Mucosa of descending colon (tissue), 3 donors: ENCODE results near the gene ITIH1. TPM values are rescaled to one million over a fixed set of nuclear protein-coding genes. Genes with fewer than 3 reads are reported as not detected.
"Not testable (repeated sequence)": the region's sequence is repeated elsewhere in the genome, so short reads cannot be mapped to it uniquely, and the experiment has no call there.

Experiments used
- ATAC-seq: fragments of 200-7000 bp; cut with Tn5 transposase; one replicate; pipeline ENCODE4 v1.9.1; 2020; ENCODE audit warnings: mild to moderate bottlenecking, moderate library complexity
- DNase-seq, 3 donors: peaks; one replicate each; pipeline ENCODE4 v3.0.0-alpha.2; 2020
- H3K36me3 ChIP-seq: fragments of 200-600 bp; one replicate; pipeline ENCODE4 v1.8.0; 2021; ENCODE audit warnings: low read depth, mild to moderate bottlenecking
- H3K4me1 ChIP-seq: fragments of 200-600 bp; one replicate; pipeline ENCODE4 v1.8.0; 2021; ENCODE audit warnings: low read depth, mild to moderate bottlenecking
- H3K4me3 ChIP-seq: fragments of 200-600 bp; one replicate; pipeline ENCODE4 v1.8.0; 2021; ENCODE audit warnings: mild to moderate bottlenecking
- H3K9me3 ChIP-seq: fragments of 200-600 bp; one replicate; pipeline ENCODE4 v1.8.0; 2021; ENCODE audit warnings: mild to moderate bottlenecking
- intact Hi-C, 2 donors: fragments of 100-400 bp; cut with DNase I in 1 of 2; cut with micrococcal nuclease in 1 of 2; formaldehyde crosslinking; loops; one replicate each; pipeline versions ENCODE4 v1.11.0 to v1.11.1; 2022; cut with DNase I, micrococcal nuclease
- long read RNA-seq, 2 donors: library from polyadenylated mRNA; unstranded; transcript quantifications; one replicate each; pipeline ENCODE4 v2.0.0, GENCODE V29; 2019 to 2021
- total RNA-seq, 3 donors: library from RNA; stranded (reverse); fragmentation: NEBNext Ultra II Directional in 2 of 3; extraction: Animal tissue kit (Norgen Biotek cat#: 25700) in 2 of 3; gene quantifications; one replicate each; pipeline versions ENCODE4 v1.2.1 to v1.2.4, GENCODE V29; 2021 to 2023
- TF ChIP-seq, protein P1 (sequence below): fragments of 200-600 bp; IDR thresholded peaks from one replicate; pipeline ENCODE4 v1.8.0; 2022; ENCODE audit warnings: antibody characterized with exemption, mild to moderate bottlenecking
- donor health status: DM: no; HTN: no; CAD: no; lungs with moderate emphysema.
- donor health status: DM: no; HTN: no; CAD: no.
- donor health status: DM: no; HTN: yes; CAD: no.

Gene ITIH1, protein sequence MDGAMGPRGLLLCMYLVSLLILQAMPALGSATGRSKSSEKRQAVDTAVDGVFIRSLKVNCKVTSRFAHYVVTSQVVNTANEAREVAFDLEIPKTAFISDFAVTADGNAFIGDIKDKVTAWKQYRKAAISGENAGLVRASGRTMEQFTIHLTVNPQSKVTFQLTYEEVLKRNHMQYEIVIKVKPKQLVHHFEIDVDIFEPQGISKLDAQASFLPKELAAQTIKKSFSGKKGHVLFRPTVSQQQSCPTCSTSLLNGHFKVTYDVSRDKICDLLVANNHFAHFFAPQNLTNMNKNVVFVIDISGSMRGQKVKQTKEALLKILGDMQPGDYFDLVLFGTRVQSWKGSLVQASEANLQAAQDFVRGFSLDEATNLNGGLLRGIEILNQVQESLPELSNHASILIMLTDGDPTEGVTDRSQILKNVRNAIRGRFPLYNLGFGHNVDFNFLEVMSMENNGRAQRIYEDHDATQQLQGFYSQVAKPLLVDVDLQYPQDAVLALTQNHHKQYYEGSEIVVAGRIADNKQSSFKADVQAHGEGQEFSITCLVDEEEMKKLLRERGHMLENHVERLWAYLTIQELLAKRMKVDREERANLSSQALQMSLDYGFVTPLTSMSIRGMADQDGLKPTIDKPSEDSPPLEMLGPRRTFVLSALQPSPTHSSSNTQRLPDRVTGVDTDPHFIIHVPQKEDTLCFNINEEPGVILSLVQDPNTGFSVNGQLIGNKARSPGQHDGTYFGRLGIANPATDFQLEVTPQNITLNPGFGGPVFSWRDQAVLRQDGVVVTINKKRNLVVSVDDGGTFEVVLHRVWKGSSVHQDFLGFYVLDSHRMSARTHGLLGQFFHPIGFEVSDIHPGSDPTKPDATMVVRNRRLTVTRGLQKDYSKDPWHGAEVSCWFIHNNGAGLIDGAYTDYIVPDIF
- not detected for total RNA-seq
- long read RNA-seq, donor 1: 0 reads
- long read RNA-seq, donor 2, partial matches to known transcripts: 0 of 1 reads
- long read RNA-seq, donor 2, other reads (novel, unspliced or antisense): 1 of 1 reads

DNA sequence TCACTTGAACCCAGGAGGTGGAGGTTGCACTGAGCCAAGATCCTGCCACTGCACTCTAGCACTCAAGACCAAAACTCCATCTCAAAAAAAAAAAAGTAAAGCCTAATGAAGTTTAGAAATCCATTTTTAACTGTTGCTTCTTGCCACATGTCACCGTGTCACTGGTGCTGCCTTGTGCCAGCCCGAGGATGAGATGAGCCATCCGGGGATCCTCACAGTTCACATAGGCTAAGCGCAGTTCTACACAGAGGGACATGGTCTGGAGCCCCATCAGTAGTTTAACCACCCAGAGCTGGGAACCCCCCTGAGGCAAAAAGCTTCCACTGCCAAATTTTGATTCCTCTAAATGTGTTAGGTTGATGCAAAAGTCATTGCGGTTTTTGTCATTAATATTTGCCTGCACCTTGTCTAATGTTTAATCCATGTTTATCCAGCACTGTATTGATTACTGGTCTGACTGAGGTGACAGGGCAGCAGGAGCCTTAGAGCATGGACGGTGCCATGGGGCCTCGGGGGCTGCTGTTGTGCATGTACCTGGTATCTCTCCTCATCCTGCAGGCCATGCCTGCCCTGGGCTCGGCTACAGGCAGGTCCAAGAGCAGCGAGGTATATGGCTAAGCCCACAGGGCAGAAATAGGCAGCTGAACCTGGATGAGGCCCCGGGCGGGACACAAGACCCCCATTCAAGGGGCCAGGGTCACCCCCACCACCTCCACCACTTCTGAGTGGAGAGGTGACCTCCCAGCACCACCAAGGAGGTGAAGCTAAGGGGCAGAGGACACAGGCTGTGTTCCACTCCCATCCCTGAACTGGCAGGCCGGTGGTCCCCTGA, at the start of gene ITIH1:
Gene ITIH1 (plus strand): TSS at position 473 of the 832 bp plus-strand sequence. CDS start 17 bp downstream, at position 490.
- DNase-seq (no peak), ATAC-seq (no peak)
- Histone ChIP-seq H3K4me1 (no peaks in the 10 kb centered on the region), H3K9me3 (no peaks in the 10 kb centered on the region), H3K36me3 (no peaks in the 10 kb centered on the region), H3K4me3 (no peak within 1 kb of the TSS)
- intact Hi-C loops: no loop called here
- TF ChIP-seq, protein P1, sequence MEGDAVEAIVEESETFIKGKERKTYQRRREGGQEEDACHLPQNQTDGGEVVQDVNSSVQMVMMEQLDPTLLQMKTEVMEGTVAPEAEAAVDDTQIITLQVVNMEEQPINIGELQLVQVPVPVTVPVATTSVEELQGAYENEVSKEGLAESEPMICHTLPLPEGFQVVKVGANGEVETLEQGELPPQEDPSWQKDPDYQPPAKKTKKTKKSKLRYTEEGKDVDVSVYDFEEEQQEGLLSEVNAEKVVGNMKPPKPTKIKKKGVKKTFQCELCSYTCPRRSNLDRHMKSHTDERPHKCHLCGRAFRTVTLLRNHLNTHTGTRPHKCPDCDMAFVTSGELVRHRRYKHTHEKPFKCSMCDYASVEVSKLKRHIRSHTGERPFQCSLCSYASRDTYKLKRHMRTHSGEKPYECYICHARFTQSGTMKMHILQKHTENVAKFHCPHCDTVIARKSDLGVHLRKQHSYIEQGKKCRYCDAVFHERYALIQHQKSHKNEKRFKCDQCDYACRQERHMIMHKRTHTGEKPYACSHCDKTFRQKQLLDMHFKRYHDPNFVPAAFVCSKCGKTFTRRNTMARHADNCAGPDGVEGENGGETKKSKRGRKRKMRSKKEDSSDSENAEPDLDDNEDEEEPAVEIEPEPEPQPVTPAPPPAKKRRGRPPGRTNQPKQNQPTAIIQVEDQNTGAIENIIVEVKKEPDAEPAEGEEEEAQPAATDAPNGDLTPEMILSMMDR: no peak

DNA sequence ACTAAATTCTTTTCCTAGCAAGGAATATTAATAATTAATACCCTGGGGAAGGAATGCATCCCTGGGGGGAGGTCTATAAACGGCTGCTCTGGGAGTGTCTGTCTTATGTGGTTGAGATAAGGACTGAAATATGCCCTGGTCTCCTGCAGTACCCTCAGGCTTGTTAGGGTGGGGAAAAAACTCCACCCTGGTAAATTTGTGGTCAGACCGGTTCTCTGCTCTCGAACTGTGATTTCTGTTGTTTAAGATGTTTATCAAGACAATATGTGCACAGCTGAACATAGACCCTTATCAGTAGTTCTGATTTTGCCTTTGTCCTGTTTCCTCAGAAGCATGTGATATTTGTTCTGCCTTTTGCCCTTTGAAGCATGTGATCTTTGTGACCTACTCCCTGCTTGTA, 48.6 kb upstream of the ITIH1 start:
- H3K4me3 ChIP-seq, H3K4me1 ChIP-seq, H3K36me3 ChIP-seq, DNase-seq, ATAC-seq, intact Hi-C loops: not testable (repeated sequence)
- peaks cover 13% of the 10 kb centered on the region for H3K9me3 ChIP-seq

DNA sequence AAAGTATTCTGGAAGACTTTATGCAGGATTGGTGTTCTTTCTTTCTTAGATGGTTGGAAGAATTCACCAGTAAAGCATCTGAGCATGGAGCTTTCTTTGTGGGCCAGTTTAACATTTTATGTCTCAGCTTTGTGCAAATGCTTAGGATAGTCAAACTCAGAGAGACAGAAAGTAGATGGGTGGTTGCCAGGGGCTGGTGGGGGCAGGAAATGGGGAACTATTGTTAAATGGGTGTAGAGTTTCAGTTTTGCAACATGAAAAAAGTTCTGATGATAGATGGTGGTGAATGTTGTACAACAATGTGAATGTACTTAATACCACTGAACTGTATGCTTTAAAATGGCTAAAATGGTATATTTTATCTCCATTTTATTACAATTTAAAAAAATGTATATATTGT, 46.7 kb upstream of the ITIH1 start:
- H3K4me1 ChIP-seq: no peaks in the 10 kb centered on the region
- H3K9me3 ChIP-seq: peaks cover 13% of the 10 kb centered on the region
- intact Hi-C loops: no loop called here
- TF ChIP-seq, protein P1: no peak
- H3K36me3 ChIP-seq: no peaks in the 10 kb centered on the region
- DNase-seq (no peak), ATAC-seq (no peak)
- no peak overlapping the region for H3K4me3 ChIP-seq

DNA sequence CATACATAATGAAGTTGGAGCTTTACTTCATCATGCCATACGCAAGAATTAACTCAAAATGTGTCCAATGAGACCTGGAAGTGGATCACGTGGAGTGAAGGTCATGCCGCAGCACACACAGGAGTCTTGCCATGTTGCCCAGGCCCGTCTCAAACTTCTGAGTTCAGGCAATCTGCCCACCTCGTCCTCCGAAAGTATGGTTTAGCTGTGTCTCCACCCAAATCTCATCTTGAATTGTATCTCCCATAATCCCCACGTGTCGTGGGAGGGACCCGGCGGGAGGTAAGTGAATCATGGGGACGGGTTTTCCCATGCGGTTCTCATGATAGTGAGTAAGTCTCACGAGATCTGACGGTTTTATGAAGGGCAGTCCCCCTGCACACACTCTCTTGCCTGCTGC, 45.8 kb upstream of the ITIH1 start:
- TF ChIP-seq, protein P1: no peak
- ATAC-seq (no peak), DNase-seq (no peak)
- H3K36me3 ChIP-seq: no peaks in the 10 kb centered on the region
- peaks cover 13% of the 10 kb centered on the region for H3K9me3 ChIP-seq
- H3K4me1 ChIP-seq: no peaks in the 10 kb centered on the region
- intact Hi-C loops: no loop called here
- H3K4me3 ChIP-seq: no peak overlapping the region

DNA sequence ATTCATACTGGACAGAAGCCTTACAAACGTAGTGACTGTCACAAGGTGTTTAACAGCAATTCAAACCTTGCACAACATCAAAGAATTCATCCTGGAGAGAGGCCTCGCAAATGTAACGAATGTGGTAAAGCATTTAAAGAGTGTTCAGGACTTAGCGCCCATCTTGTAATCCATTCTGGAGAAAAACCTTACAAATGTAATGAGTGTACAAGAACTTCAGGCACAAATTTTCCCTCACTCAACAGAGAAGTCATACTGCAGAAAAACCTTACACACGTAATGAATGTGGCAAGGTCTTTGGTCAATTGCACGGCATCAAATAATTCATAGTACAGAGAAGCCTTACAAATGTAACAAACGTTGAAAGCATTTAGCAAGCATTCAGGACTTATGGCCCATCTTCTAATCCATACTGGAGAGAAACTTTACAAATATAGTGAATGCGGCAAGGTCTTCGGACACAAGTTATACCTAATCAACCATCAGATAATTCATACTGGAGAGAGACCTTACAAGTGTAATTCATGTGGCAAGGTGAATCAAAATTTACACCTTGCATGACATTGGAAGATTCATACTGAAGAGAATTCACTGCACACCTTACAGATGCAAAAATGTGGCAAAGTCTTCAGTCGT, 44.0 kb upstream of the ITIH1 start:
- Histone ChIP-seq H3K4me3 (no peak overlapping the region), H3K36me3 (no peaks in the 10 kb centered on the region), H3K4me1 (no peaks in the 10 kb centered on the region), H3K9me3 (peaks cover 12% of the 10 kb centered on the region)
- TF ChIP-seq, protein P1: no peak
- ATAC-seq: no peak
- intact Hi-C loops: no loop called here
- DNase-seq: no peak
